Esophagus squamous epithelium (tissue), 5 donors: ENCODE data around the gene PXDC1. TPM values are rescaled to one million over a fixed set of nuclear protein-coding genes. Genes with fewer than 3 reads are reported as not detected.

Source experiments
- DNase-seq: peaks from one replicate; lab custom pipeline; 2025; lab: John Stamatoyannopoulos, UW
- H3K27ac ChIP-seq, 4 donors: fragments of 200-600 bp; sonication (generic); one replicate each; pipeline ENCODE4 v1.5.1; 2016 to 2019; ENCODE audit warnings: mild to moderate bottlenecking in 1 of 4
- H3K27me3 ChIP-seq, 4 donors: fragments of 200-600 bp; sonication (generic); 1 replicate in 3 of 4; 2 replicates in 1 of 4; pipeline versions ENCODE4 v1.5.1 to v1.6.0; 2017 to 2021; ENCODE audit warnings: antibody characterized with exemption in 1 of 4
- H3K36me3 ChIP-seq, 3 donors: fragments of 200-600 bp; sonication (generic); one replicate each; pipeline ENCODE4 v1.5.1; 2016 to 2019
- H3K4me1 ChIP-seq, 3 donors: fragments of 200-600 bp; sonication (generic); one replicate each; pipeline ENCODE4 v1.5.1; 2017 to 2019
- H3K4me3 ChIP-seq, 4 donors: fragments of 200-600 bp; sonication (generic); 1 replicate in 3 of 4; 2 replicates in 1 of 4; pipeline ENCODE4 v1.5.1; 2016 to 2019; ENCODE audit warnings: mild to moderate bottlenecking in 2 of 4, moderate library complexity in 1 of 4
- H3K9me3 ChIP-seq, 3 donors: fragments of 200-600 bp; sonication (generic); one replicate each; pipeline ENCODE4 v1.5.1; 2016 to 2019
- POLR2A ChIP-seq, 4 donors: fragments of 450-650 bp; IDR thresholded peaks; one replicate each; pipeline ENCODE4 v1.6.1; 2017; ENCODE audit warnings: antibody characterized with exemption in 4 of 4, mild to moderate bottlenecking in 4 of 4, moderate library complexity in 3 of 4
- WGBS, 2 donors: methylation state at CpG; one replicate each; pipeline ENCODE4 v1.1.5; 2018; 5-methylcytosine and 5-hydroxymethylcytosine counted together
- intact Hi-C: fragments of 100-400 bp; cut with DNase I; formaldehyde crosslinking; loops from one replicate; pipeline ENCODE4 v1.15.0; 2022
- total RNA-seq, 4 donors: library from RNA; depleted of rRNA; stranded (reverse); fragments of >200 nt; gene quantifications; one replicate each; pipeline ENCODE4 v1.1.0, GENCODE V29; 2016
- TF ChIP-seq, protein P1 (sequence below), 6 experiments: fragments of 450-650 bp in 4 of 6; fragments of 200-600 bp in 2 of 6; sonication (generic) in 2 of 6; IDR thresholded peaks; one replicate each; pipeline ENCODE4 v1.5.1; 2016 to 2019; ENCODE audit warnings: antibody characterized with exemption in 6 of 6, mild to moderate bottlenecking in 4 of 6, moderate library complexity in 4 of 6
- donor health status: DM: yes; HTN: yes; CAD: no.

Gene PXDC1
- total RNA-seq, 4 donors from 2014 or later = 12.1 to 58.0 (median 24.0) TPM

DNA sequence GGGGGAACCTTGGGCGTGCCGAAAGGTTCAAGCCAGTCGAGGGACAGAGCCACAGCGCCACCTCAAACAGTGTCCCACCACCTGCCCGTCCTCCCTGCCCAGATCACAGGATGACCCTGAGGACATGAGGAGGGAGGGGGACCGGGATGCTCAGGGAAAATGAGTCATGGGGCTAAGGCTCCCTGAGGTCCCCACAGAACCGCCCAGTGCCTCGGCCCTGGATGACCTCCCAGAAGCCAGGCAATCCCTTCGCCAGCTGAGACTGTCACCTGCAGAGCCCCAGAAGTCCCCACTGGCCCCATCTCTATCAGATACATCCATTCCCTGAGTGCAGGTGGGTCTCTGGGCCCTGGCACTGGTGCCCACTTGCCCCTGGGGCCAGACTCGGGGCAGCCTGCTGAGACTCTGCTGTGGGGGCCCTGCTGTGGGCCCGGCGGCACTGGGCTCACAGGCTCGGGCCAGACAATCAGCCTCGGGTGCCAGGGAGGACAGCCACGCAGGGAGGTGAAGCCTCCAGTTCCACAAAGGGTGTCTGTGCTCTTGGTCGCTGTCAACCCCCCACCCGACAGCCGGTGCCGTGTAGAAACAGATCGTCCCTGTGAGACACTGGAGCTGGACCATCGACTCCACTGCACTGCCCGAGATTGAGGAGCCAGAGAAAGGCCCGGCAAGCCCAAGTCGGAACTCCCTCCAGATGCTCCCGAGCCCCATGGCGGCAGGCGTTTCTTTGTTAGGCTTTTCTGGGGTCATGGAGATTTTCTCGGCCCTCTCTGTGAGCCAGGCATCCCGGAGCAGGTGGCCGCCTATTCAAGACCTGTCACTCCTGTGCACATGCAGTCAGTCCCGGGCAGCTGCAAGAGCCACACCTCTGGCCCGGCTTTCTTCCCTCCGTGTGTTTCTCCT lies 26.1 kb downstream of the PXDC1 start:
- no peak overlapping the region for H3K4me3 ChIP-seq
- 89 to 95% methylated on average over 9 to 20 of the region's 33 CpGs for WGBS, 2 donors
- H3K4me1 ChIP-seq = peaks cover 0 to 39% (median 0%) of the 10 kb centered on the region in 3 donors
- H3K27ac ChIP-seq = peak overlapping the region in 1 of 4 donors; percentile 1
- H3K9me3 ChIP-seq = no peaks in the 10 kb centered on the region
- TF ChIP-seq, protein P1, sequence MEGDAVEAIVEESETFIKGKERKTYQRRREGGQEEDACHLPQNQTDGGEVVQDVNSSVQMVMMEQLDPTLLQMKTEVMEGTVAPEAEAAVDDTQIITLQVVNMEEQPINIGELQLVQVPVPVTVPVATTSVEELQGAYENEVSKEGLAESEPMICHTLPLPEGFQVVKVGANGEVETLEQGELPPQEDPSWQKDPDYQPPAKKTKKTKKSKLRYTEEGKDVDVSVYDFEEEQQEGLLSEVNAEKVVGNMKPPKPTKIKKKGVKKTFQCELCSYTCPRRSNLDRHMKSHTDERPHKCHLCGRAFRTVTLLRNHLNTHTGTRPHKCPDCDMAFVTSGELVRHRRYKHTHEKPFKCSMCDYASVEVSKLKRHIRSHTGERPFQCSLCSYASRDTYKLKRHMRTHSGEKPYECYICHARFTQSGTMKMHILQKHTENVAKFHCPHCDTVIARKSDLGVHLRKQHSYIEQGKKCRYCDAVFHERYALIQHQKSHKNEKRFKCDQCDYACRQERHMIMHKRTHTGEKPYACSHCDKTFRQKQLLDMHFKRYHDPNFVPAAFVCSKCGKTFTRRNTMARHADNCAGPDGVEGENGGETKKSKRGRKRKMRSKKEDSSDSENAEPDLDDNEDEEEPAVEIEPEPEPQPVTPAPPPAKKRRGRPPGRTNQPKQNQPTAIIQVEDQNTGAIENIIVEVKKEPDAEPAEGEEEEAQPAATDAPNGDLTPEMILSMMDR (IDR thresholded peaks at IDR 0.05) = no peak
- no peak for TF ChIP-seq POLR2A (IDR thresholded peaks at IDR 0.05)
- intact Hi-C loops = loop anchor here (10.0 kb wide), 1 partner anchor 281 kb away; no protein-coding TSS in a partner anchor
- no peaks in the 10 kb centered on the region for H3K27me3 ChIP-seq
- peaks cover 11 to 90% (median 19%) of the 10 kb centered on the region in 3 donors for H3K36me3 ChIP-seq
- no peak for DNase-seq

DNA sequence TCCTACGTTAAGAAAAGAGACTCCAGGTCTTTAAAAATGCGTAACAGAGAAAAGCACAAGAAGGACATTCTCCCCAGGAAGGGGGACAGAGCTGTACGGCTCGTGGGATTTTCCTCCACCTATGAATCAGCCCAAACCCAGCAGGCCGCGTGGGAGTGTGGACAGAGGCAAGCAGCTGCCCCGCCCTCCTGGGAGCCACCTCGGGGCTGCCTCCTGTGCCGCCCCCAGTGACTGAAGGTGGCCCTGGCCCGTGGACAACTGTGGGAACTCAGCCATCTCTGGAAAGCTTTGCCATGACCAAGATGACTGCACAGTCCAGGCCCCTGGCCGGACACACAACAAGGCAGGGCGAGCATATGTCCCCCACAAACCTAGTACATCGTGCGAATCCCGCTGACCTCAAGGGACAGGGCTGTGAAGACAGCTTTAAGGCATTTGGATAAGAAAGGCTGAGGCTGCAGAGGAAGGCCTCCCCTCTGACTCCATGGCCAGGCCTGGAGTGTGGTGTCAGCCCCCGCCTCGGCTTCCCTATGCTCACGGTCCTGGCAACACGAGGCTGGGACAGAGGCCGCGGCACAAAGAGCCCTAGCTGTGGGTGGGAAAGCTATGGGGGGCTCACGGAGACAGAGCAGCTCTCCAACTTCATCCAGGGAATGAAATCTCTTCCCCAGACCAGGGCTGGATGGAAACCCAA lies 26.9 kb downstream of the PXDC1 start:
- WGBS, 2 donors = 45 to 51% methylated on average over 7 to 8 of the region's 22 CpGs
- Histone ChIP-seq H3K27me3 (no peaks in the 10 kb centered on the region), H3K27ac (peak overlapping the region in 1 of 4 donors; percentile 1), H3K9me3 (no peaks in the 10 kb centered on the region), H3K36me3 (peaks cover 11 to 82% (median 19%) of the 10 kb centered on the region in 3 donors), H3K4me1 (peaks cover 0 to 39% (median 0%) of the 10 kb centered on the region in 3 donors), H3K4me3 (no peak overlapping the region)
- intact Hi-C loops = loop anchor here (10.0 kb wide), 1 partner anchor 280 kb away; no protein-coding TSS in a partner anchor
- TF ChIP-seq, protein P1 (IDR thresholded peaks at IDR 0.05) = no peak
- no peak for TF ChIP-seq POLR2A (IDR thresholded peaks at IDR 0.05)
- DNase-seq = no peak

DNA sequence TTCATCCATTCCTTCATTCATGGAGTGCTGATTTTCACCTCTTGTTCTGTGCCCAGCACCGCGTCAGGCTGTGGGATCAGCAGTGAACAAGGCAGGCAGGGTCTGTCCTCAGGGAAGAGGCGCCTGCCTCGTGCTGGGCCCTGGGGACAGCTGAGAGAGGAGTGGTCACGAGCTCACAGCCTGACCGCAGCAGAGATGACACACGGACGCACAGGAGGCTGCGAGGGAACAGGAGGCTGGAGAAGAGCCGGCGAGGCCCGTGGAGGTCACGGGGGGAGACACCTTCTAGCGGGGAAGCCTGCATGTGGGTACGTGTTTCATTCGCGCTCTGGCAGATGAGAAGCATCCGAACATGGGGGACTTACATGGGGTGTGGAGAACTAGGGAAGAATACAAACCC lies 27.5 kb downstream of the PXDC1 start:
- Histone ChIP-seq H3K9me3 (no peaks in the 10 kb centered on the region), H3K4me3 (no peak overlapping the region), H3K36me3 (peaks cover 11 to 76% (median 19%) of the 10 kb centered on the region in 3 donors), H3K27ac (no peak overlapping the region), H3K4me1 (peaks cover 0 to 39% (median 0%) of the 10 kb centered on the region in 3 donors), H3K27me3 (no peaks in the 10 kb centered on the region)
- intact Hi-C loops = loop anchor here (10.0 kb wide), 1 partner anchor 279 kb away; no protein-coding TSS in a partner anchor
- 80 to 85% methylated on average over 5 to 16 of the region's 18 CpGs for WGBS, 2 donors
- no peak for TF ChIP-seq POLR2A (IDR thresholded peaks at IDR 0.05)
- TF ChIP-seq, protein P1 (IDR thresholded peaks at IDR 0.05) = no peak
- DNase-seq = no peak

DNA sequence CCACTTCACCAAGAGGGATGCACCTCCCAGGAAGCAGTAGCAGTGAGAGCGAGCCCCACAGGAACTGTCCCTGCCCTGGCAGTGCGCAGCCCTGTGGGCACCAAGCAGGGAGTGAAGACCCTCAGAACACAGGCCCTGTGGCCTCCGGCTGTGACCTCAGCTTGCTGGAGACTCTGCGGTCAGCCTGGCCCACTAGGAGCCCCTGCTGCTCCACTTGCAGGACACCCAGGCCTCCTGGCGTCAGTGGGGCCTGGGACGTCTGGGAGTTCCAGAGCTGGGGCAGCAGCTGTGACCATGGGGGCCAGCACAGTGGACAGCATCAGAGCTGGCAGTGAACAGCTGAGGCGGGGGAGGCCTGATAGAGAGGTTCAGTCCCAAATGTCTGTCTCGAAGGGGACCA lies 28.3 kb downstream of the PXDC1 start:
- Histone ChIP-seq H3K4me3 (no peak overlapping the region), H3K4me1 (peaks cover 0 to 39% (median 0%) of the 10 kb centered on the region in 3 donors), H3K36me3 (peaks cover 11 to 69% (median 19%) of the 10 kb centered on the region in 3 donors), H3K9me3 (no peaks in the 10 kb centered on the region), H3K27ac (peak overlapping the region in 2 of 4 donors; percentile 24 to 38), H3K27me3 (no peaks in the 10 kb centered on the region)
- DNase-seq = no peak
- TF ChIP-seq POLR2A (IDR thresholded peaks at IDR 0.05) = no peak
- TF ChIP-seq, protein P1 (IDR thresholded peaks at IDR 0.05) = no peak
- 90 to 100% methylated on average over 1 to 5 of the region's 8 CpGs for WGBS, 2 donors
- intact Hi-C loops = loop anchor here (10.0 kb wide), 1 partner anchor 278 kb away; no protein-coding TSS in a partner anchor
